Naive thymus-derived CD4-positive, alpha-beta T cell (primary cell): ENCODE results near the gene NAA16. TPM values are rescaled to one million over a fixed set of nuclear protein-coding genes. Genes with fewer than 3 reads are reported as not detected.

Experiments used
- ATAC-seq: fragments of 150-1000 bp; cut with Tn5 transposase; 2 replicates; pipeline ENCODE4 v1.10.0; 2021; ENCODE audit warnings: mild to moderate bottlenecking, moderate library complexity
- CTCF ChIA-PET: fragments of 350-600 bp; sonication (Branson Sonifier 250); formaldehyde crosslinking; loops from one replicate; lab custom pipeline; 2021; ENCODE audit warnings: antibody characterized with exemption; lab: Charles Lee
- POLR2A ChIA-PET: fragments of 350-600 bp; sonication (Branson Sonifier 250); formaldehyde crosslinking; loops from one replicate; lab custom pipeline; 2021; ENCODE audit warnings: antibody characterized with exemption, inconsistent platforms; lab: Charles Lee
- DNase-seq, 9 donors: peaks; one replicate each; pipeline versions ENCODE4 v3.0.0 to v3.0.0-alpha.2; 2020 to 2022; ENCODE audit warnings: mixed read lengths in 1 of 9
- H3K27ac ChIP-seq: one replicate; pipeline ENCODE4 v1.7.0; 2013; ENCODE audit warnings: mild to moderate bottlenecking, low read depth, low read length, moderate library complexity
- H3K27me3 ChIP-seq, 2 donors: one replicate each; pipeline ENCODE4 v1.7.0; 2013; ENCODE audit warnings: low read length in 2 of 2, mild to moderate bottlenecking in 2 of 2, moderate library complexity in 2 of 2; ENCODE audit not compliant: control insufficient read depth in 2 of 2, insufficient read depth in 2 of 2
- H3K36me3 ChIP-seq, 3 experiments: 1 replicate in 2 of 3; 2 replicates in 1 of 3; pipeline ENCODE4 v1.7.0; 2013; ENCODE audit warnings: low read length in 3 of 3, mild to moderate bottlenecking in 3 of 3, moderate library complexity in 1 of 3; ENCODE audit not compliant: insufficient read depth in 3 of 3, control insufficient read depth in 2 of 3
- H3K4me1 ChIP-seq, 2 donors: one replicate each; pipeline ENCODE4 v1.7.0; 2013; ENCODE audit warnings: low read length in 2 of 2, mild to moderate bottlenecking in 2 of 2, moderate library complexity in 1 of 2; ENCODE audit not compliant: control insufficient read depth in 2 of 2, insufficient read depth in 2 of 2
- H3K4me3 ChIP-seq: 2 replicates; pipeline ENCODE4 v1.7.0; 2013; ENCODE audit warnings: mild to moderate bottlenecking, low read length
- H3K9me3 ChIP-seq, 3 experiments: 1 replicate in 2 of 3; 2 replicates in 1 of 3; pipeline ENCODE4 v1.7.0; 2013; ENCODE audit warnings: low read length in 3 of 3; ENCODE audit not compliant: control insufficient read depth in 2 of 3
- H3K27ac Mint-ChIP-seq, 9 donors: one replicate each; pipeline ENCODE4 v1.8.0; 2020 to 2022; ENCODE audit warnings: mixed read lengths in 9 of 9, mild to moderate bottlenecking in 8 of 9, moderate library complexity in 5 of 9, inconsistent platforms in 2 of 9
- H3K27me3 Mint-ChIP-seq, 5 donors: one replicate each; pipeline ENCODE4 v1.8.0; 2021 to 2022; ENCODE audit warnings: mixed read lengths in 5 of 5, mild to moderate bottlenecking in 1 of 5
- H3K36me3 Mint-ChIP-seq, 5 donors: one replicate each; pipeline ENCODE4 v1.8.0; 2020 to 2022; ENCODE audit warnings: mixed read lengths in 5 of 5, mild to moderate bottlenecking in 3 of 5, inconsistent platforms in 1 of 5
- H3K4me1 Mint-ChIP-seq, 7 donors: one replicate each; pipeline ENCODE4 v1.8.0; 2020 to 2022; ENCODE audit warnings: mixed read lengths in 7 of 7, mild to moderate bottlenecking in 3 of 7, inconsistent platforms in 1 of 7
- H3K4me3 Mint-ChIP-seq, 10 donors: one replicate each; pipeline ENCODE4 v1.8.0; 2020 to 2022; ENCODE audit warnings: mild to moderate bottlenecking in 10 of 10, mixed read lengths in 10 of 10, moderate library complexity in 6 of 10, inconsistent platforms in 2 of 10
- H3K9me3 Mint-ChIP-seq, 11 donors: one replicate each; pipeline ENCODE4 v1.8.0; 2020 to 2022; ENCODE audit warnings: mixed read lengths in 11 of 11, mild to moderate bottlenecking in 4 of 11, inconsistent platforms in 1 of 11, moderate library complexity in 1 of 11
- intact Hi-C, 2 donors: fragments of 100-400 bp; cut with micrococcal nuclease; formaldehyde crosslinking; loops; one replicate each; pipeline ENCODE4 v1.15.1; 2023
- polyA plus RNA-seq, 2 donors: library from polyadenylated mRNA; unstranded; fragments of 300-500 nt; fragmentation: Illumina TruSeq; gene quantifications; one replicate each; pipeline ENCODE4 v1.2.3, GENCODE V29; 2021
- total RNA-seq, 6 experiments: library from RNA in 5 of 6; stranded (reverse) in 5 of 6; gene quantifications; 1 replicate in 5 of 6; 2 replicates in 1 of 6; pipeline ENCODE4 v1.2.3 and lab custom pipeline; 2021 to 2026

The NAA16 gene
- total and polyA plus RNA-seq, 7 experiments from 2014 or later = 15.8 to 99.6 (median 49.4) TPM

DNA sequence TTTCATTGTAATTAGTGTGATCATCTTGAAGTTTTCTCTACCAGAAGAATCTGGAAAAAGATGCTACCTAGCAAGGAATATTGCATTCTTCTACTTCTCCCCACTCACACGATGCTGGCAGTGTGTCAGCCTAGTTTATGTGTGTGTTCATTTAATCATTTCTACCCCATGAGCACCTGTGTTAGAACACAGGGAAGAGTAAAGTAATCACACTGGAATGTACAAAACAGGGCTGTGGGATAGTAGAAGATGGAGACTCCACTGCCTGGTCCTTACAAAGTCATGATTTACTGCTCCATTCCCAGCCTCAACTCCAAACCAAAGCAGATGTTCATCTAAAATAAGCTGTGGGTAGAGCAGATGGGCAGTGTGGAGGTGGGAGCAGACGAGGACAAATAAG, 98.5 kb downstream of the NAA16 start:
- Histone ChIP-seq H3K27ac (no peak overlapping the region), H3K4me1 (no peaks in the 10 kb centered on the region), H3K36me3 (no peaks in the 10 kb centered on the region), H3K4me3 (no peak overlapping the region), H3K27me3 (no peaks in the 10 kb centered on the region), H3K9me3 (no peaks in the 10 kb centered on the region)
- intact Hi-C loops = loop anchor here (2.0 kb wide), 2 partner anchors 49 to 243 kb away; no protein-coding TSS in a partner anchor
- ChIA-PET CTCF (interaction anchor here (0.9 to 1.0 kb wide), 2 partner anchors 53 to 179 kb away, joined by 3 to 4 read pairs; no protein-coding TSS in a partner anchor), POLR2A (interaction anchor here (0.7 kb wide), 1 partner anchor 57 kb away, joined by 6 read pairs; no protein-coding TSS in a partner anchor)
- Mint-ChIP-seq H3K4me1 (peaks cover 0 to 4% (median 0%) of the 10 kb centered on the region in 7 donors), H3K36me3 (no peaks in the 10 kb centered on the region), H3K27ac (no peak overlapping the region), H3K4me3 (no peak overlapping the region), H3K27me3 (peaks cover 0 to 18% (median 0%) of the 10 kb centered on the region in 5 donors), H3K9me3 (no peaks in the 10 kb centered on the region)
- ATAC-seq (no peak), DNase-seq (no peak)

DNA sequence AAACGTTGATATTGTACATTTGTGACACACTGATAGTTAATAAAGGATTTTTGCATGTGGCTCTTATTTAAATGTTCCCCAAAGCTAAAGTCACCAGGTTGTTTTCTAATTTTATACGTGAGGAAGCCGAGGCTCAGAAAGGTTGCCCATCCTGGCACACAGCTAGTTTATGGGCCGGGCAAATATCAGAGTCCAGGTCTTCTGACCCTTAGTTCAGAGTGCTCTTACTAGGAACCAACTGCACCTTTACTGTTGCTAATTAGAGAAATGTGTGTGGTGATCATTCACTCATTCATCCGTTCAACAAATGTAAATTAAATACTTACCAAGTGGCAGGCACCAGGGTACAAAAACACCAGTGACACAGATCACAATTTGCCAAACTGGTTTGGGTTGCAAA, 100.0 kb downstream of the NAA16 start:
- Histone ChIP-seq H3K9me3 (no peaks in the 10 kb centered on the region), H3K4me1 (no peaks in the 10 kb centered on the region), H3K36me3 (no peaks in the 10 kb centered on the region), H3K27ac (no peak overlapping the region), H3K4me3 (no peak overlapping the region), H3K27me3 (no peaks in the 10 kb centered on the region)
- Mint-ChIP-seq H3K27me3 (peaks cover 0 to 18% (median 0%) of the 10 kb centered on the region in 5 donors), H3K9me3 (no peaks in the 10 kb centered on the region), H3K27ac (no peak overlapping the region), H3K4me1 (peaks cover 0 to 4% (median 0%) of the 10 kb centered on the region in 7 donors), H3K4me3 (no peak overlapping the region), H3K36me3 (no peaks in the 10 kb centered on the region)
- ChIA-PET POLR2A (interaction anchor here (1.1 to 1.8 kb wide), 2 partner anchors 50 to 241 kb away, joined by 3 to 5 read pairs; no protein-coding TSS in a partner anchor), CTCF (interaction anchor here (0.6 to 2.7 kb wide), 11 partner anchors 9 to 539 kb away, joined by 3 to 18 read pairs (median 4); no protein-coding TSS in a partner anchor)
- intact Hi-C loops = loop anchor here (1.0 to 2.0 kb wide), 6 partner anchors 48 to 699 kb away; no protein-coding TSS in a partner anchor
- DNase-seq = no peak
- no peak for ATAC-seq

DNA sequence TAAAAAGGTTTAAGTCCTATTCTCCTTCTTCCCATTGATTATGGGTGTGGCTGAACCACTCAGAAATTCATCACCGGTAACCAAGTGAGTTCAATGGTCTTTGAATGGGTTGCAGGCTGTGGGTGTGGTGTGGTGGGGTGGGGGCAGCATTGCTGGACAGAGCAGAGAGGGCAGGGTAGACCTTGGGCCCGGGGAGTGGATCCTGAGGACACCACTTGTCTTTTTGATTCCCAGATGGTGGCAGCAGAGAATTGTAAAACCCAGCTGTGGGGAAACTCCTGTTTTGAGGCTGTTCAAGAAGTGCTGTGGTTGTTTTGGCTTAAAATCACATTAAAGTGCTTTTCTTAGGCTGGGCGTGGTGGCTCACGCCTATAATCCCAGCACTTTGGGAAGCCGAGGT, 100.5 kb downstream of the NAA16 start:
- intact Hi-C loops = loop anchor here (1.0 to 2.0 kb wide), 6 partner anchors 47 to 699 kb away; no protein-coding TSS in a partner anchor
- ChIA-PET POLR2A (interaction anchor here (0.7 to 1.8 kb wide), 4 partner anchors 47 to 241 kb away, joined by 3 to 5 read pairs (median 3); no protein-coding TSS in a partner anchor), CTCF (interaction anchor here (0.6 to 2.7 kb wide), 12 partner anchors 9 to 538 kb away, joined by 3 to 18 read pairs (median 4); no protein-coding TSS in a partner anchor)
- ATAC-seq = peak; percentile 48
- no peaks in the 10 kb centered on the region for H3K36me3 Mint-ChIP-seq
- peaks cover 0 to 13% (median 0%) of the 10 kb centered on the region in 5 donors for H3K27me3 Mint-ChIP-seq
- Histone ChIP-seq H3K36me3 (no peaks in the 10 kb centered on the region), H3K9me3 (no peaks in the 10 kb centered on the region), H3K4me3 (no peak overlapping the region), H3K27ac (no peak overlapping the region), H3K27me3 (no peaks in the 10 kb centered on the region), H3K4me1 (no peaks in the 10 kb centered on the region)
- DNase-seq = peak in 6 of 9 donors; percentile 17 to 54 (median 28)
- peak overlapping the region in 2 of 9 donors; percentile 36 to 66 for H3K27ac Mint-ChIP-seq
- no peak overlapping the region for H3K4me3 Mint-ChIP-seq
- H3K4me1 Mint-ChIP-seq = peaks cover 0 to 4% (median 0%) of the 10 kb centered on the region in 7 donors
- no peaks in the 10 kb centered on the region for H3K9me3 Mint-ChIP-seq

DNA sequence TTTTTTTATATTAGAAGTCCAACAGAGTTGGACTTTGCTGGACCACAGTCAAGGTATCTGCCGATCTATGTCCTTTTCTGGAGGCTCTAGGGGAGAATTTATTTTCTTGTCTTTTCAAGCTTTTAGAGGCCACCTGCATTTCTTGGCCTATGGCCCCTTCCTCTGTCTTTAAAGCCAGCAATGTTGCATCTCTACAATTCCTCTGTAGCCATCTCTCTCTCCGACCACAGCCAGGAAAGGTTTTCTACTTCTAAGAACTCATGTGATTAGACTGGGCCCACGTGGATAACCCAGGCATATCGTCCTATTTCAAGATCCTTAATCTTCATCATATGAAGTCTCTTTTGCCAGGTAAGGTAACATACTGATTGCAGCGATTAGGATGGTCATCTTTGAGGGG, 102.8 kb downstream of the NAA16 start:
- Mint-ChIP-seq H3K27me3 (peaks cover 0 to 4% (median 0%) of the 10 kb centered on the region in 5 donors), H3K36me3 (peaks cover 0 to 3% (median 0%) of the 10 kb centered on the region in 5 donors), H3K9me3 (peaks cover 0 to 6% (median 0%) of the 10 kb centered on the region in 11 donors), H3K4me3 (no peak overlapping the region), H3K27ac (no peak overlapping the region), H3K4me1 (peaks cover 0 to 4% (median 0%) of the 10 kb centered on the region in 7 donors)
- ChIA-PET POLR2A (interaction anchor here (0.8 kb wide), 1 partner anchor 303 kb away, joined by 4 read pairs; no protein-coding TSS in a partner anchor), CTCF (interaction anchor here (1.9 to 2.7 kb wide), 2 partner anchors 174 to 239 kb away, joined by 6 to 9 read pairs; no protein-coding TSS in a partner anchor)
- H3K36me3 ChIP-seq = no peaks in the 10 kb centered on the region
- intact Hi-C loops = no loop called here
- no peak overlapping the region for H3K27ac ChIP-seq
- no peak overlapping the region for H3K4me3 ChIP-seq
- no peak for ATAC-seq
- no peak for DNase-seq
- no peaks in the 10 kb centered on the region for H3K9me3 ChIP-seq
- no peaks in the 10 kb centered on the region for H3K4me1 ChIP-seq
- no peaks in the 10 kb centered on the region for H3K27me3 ChIP-seq

DNA sequence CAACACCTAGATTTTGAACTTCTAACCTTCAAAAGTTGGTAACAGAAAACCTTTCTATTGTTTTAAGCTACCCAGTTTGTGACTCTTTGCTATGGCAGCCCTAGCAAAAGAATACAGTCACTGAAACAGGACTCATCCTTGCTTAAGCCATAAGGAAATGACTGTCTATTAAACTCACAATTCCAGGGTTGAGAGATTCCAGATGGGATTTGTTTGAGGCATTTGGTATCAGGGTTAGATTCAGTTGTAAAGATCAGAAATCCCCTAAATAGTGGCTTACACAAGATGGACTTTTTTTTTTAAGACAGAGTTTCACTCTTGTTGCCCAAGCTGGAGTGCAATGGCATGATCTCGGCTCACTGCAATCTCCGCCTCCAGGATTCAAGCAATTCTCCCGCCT, 105.2 kb downstream of the NAA16 start:
- no peaks in the 10 kb centered on the region for H3K36me3 ChIP-seq
- no peak overlapping the region for H3K4me3 ChIP-seq
- Mint-ChIP-seq H3K4me3 (no peak overlapping the region), H3K27ac (no peak overlapping the region), H3K9me3 (peaks cover 0 to 6% (median 0%) of the 10 kb centered on the region in 11 donors), H3K27me3 (no peaks in the 10 kb centered on the region), H3K4me1 (peaks cover 0 to 5% (median 0%) of the 10 kb centered on the region in 7 donors), H3K36me3 (peaks cover 0 to 3% (median 0%) of the 10 kb centered on the region in 5 donors)
- POLR2A ChIA-PET = interaction anchor here (0.6 to 0.7 kb wide), 3 partner anchors 241 to 639 kb away, joined by 3 read pairs; no protein-coding TSS in a partner anchor
- CTCF ChIA-PET = interaction anchor here (0.6 kb wide), 1 partner anchor 162 kb away, joined by 3 read pairs; no protein-coding TSS in a partner anchor
- intact Hi-C loops = no loop called here
- no peaks in the 10 kb centered on the region for H3K4me1 ChIP-seq
- no peaks in the 10 kb centered on the region for H3K27me3 ChIP-seq
- H3K9me3 ChIP-seq = no peaks in the 10 kb centered on the region
- DNase-seq (no peak), ATAC-seq (no peak)
- H3K27ac ChIP-seq = no peak overlapping the region

DNA sequence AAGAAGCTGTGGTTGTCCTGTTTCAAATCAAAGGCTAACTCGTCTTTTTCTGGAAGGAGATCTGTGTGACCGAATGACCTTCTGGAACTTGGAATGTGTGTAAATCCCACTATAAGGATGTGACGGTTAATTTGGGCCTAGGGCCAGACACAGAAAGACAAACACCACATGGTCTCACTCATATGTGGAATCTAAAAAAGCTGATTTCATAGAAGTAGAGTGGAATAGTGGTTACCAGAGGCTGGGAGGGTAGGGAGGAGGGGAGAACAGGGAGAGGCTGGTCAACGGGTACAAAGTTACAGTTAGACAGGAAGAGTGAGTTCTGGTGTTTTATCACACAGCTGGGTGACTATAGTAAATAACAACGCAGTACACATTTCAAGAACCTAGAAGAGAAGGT, 107.0 kb downstream of the NAA16 start:
- H3K9me3 Mint-ChIP-seq = peaks cover 0 to 6% (median 0%) of the 10 kb centered on the region in 11 donors
- H3K27me3 Mint-ChIP-seq = no peaks in the 10 kb centered on the region
- DNase-seq (no peak), ATAC-seq (no peak)
- peaks cover 0 to 3% (median 0%) of the 10 kb centered on the region in 7 donors for H3K4me1 Mint-ChIP-seq
- Histone ChIP-seq H3K4me1 (no peaks in the 10 kb centered on the region), H3K9me3 (no peaks in the 10 kb centered on the region), H3K36me3 (no peaks in the 10 kb centered on the region), H3K27me3 (no peaks in the 10 kb centered on the region), H3K27ac (no peak overlapping the region), H3K4me3 (no peak overlapping the region)
- H3K27ac Mint-ChIP-seq = no peak overlapping the region
- ChIA-PET CTCF (no interaction called here), POLR2A (no interaction called here)
- H3K4me3 Mint-ChIP-seq = no peak overlapping the region
- peaks cover 0 to 3% (median 0%) of the 10 kb centered on the region in 5 donors for H3K36me3 Mint-ChIP-seq
- intact Hi-C loops = no loop called here
